Mesenchymal stem cell (in vitro differentiated cells and primary cell): Measurements from ENCODE around the gene TMEM138.
A peak's percentile ranks its signal among the peaks of the same experiment; 100 is the strongest.

Experiments
- DNase-seq: peaks from one replicate; pipeline ENCODE4 v3.0.0-alpha.2; 2013
- H2AFZ ChIP-seq: one replicate; pipeline ENCODE4 v1.6.1; 2013; ENCODE audit warnings: low read depth, mild to moderate bottlenecking, control low read depth, inconsistent platforms, low read length, moderate library complexity
- H2AK5ac ChIP-seq: 2 replicates; pipeline ENCODE4 v1.6.1; 2013; ENCODE audit warnings: low read length, moderate library complexity, mild to moderate bottlenecking, inconsistent platforms; ENCODE audit not compliant: severe bottlenecking
- H2BK120ac ChIP-seq: one replicate; pipeline ENCODE4 v1.6.1; 2013; ENCODE audit warnings: low read depth, mild to moderate bottlenecking, inconsistent platforms, low read length, moderate library complexity
- H2BK12ac ChIP-seq, 2 experiments: one replicate each; pipeline ENCODE4 v1.6.1; 2013; ENCODE audit warnings: inconsistent platforms in 2 of 2, low read length in 2 of 2, mild to moderate bottlenecking in 2 of 2, moderate library complexity in 2 of 2, control low read depth in 1 of 2
- H2BK15ac ChIP-seq: one replicate; pipeline ENCODE4 v1.6.1; 2013; ENCODE audit warnings: mild to moderate bottlenecking, low read depth, inconsistent platforms; ENCODE audit not compliant: poor library complexity, severe bottlenecking
- H2BK5ac ChIP-seq: 2 replicates; pipeline ENCODE4 v1.6.1; 2013; ENCODE audit warnings: low read depth, mild to moderate bottlenecking, low read length, control low read depth, inconsistent platforms; ENCODE audit not compliant: poor library complexity, severe bottlenecking
- H3K14ac ChIP-seq, 2 experiments: one replicate each; pipeline ENCODE4 v1.6.1; 2013; ENCODE audit warnings: inconsistent platforms in 2 of 2, low read length in 2 of 2, control low read depth in 1 of 2, mild to moderate bottlenecking in 1 of 2, moderate library complexity in 1 of 2
- H3K18ac ChIP-seq, 2 experiments: one replicate each; pipeline ENCODE4 v1.6.1; 2013; ENCODE audit warnings: inconsistent platforms in 2 of 2, low read length in 2 of 2, control low read depth in 1 of 2, low read depth in 1 of 2, mild to moderate bottlenecking in 1 of 2
- H3K23ac ChIP-seq, 2 experiments: one replicate each; pipeline ENCODE4 v1.6.1; 2013; ENCODE audit warnings: inconsistent platforms in 2 of 2, low read length in 2 of 2, mild to moderate bottlenecking in 2 of 2, moderate library complexity in 2 of 2, control low read depth in 1 of 2
- H3K27ac ChIP-seq: 2 replicates; pipeline ENCODE4 v1.5.1; 2013; ENCODE audit warnings: mild to moderate bottlenecking, moderate library complexity, low read length, control low read depth, inconsistent platforms; ENCODE audit not compliant: poor library complexity, severe bottlenecking
- H3K27me3 ChIP-seq, 2 experiments: 2 replicates each; pipeline versions ENCODE4 v1.6.1 to v1.7.0; 2013; ENCODE audit warnings: low read length in 2 of 2, mild to moderate bottlenecking in 2 of 2, moderate library complexity in 2 of 2, control low read depth in 1 of 2, inconsistent platforms in 1 of 2; ENCODE audit not compliant: control insufficient read depth in 1 of 2, insufficient read depth in 1 of 2
- H3K36me3 ChIP-seq, 2 experiments: 2 replicates each; pipeline versions ENCODE4 v1.6.1 to v1.7.0; 2013; ENCODE audit warnings: low read length in 2 of 2, control low read depth in 1 of 2, inconsistent platforms in 1 of 2, low read depth in 1 of 2, mild to moderate bottlenecking in 1 of 2; ENCODE audit not compliant: insufficient read depth in 2 of 2, control insufficient read depth in 1 of 2
- H3K4ac ChIP-seq, 2 experiments: one replicate each; pipeline ENCODE4 v1.6.1; 2013; ENCODE audit warnings: inconsistent platforms in 2 of 2, low read length in 2 of 2, mild to moderate bottlenecking in 2 of 2, moderate library complexity in 2 of 2, control low read depth in 1 of 2, low read depth in 1 of 2
- H3K4me1 ChIP-seq: 2 replicates; pipeline ENCODE4 v1.6.1; 2013; ENCODE audit warnings: low read depth, low read length, control low read depth; ENCODE audit not compliant: control insufficient read depth, insufficient read depth
- H3K4me2 ChIP-seq: 2 replicates; pipeline ENCODE4 v1.6.1; 2013; ENCODE audit warnings: low read length, mild to moderate bottlenecking, inconsistent platforms; ENCODE audit not compliant: poor library complexity, severe bottlenecking
- H3K4me3 ChIP-seq, 2 experiments: 2 replicates each; pipeline versions ENCODE4 v1.5.1 to v1.7.0; 2013; ENCODE audit warnings: low read length in 2 of 2, mild to moderate bottlenecking in 2 of 2, control low read depth in 1 of 2, low read depth in 1 of 2; ENCODE audit not compliant: insufficient read depth in 1 of 2
- H3K79me1 ChIP-seq: replicated peaks from 2 replicates; pipeline ENCODE4 v1.6.1; 2013; ENCODE audit warnings: mild to moderate bottlenecking, control low read depth, low read length, inconsistent platforms; ENCODE audit not compliant: poor library complexity, severe bottlenecking
- H3K9ac ChIP-seq: 2 replicates; pipeline ENCODE4 v1.7.0; 2013; ENCODE audit warnings: mild to moderate bottlenecking, low read length, moderate library complexity
- H3K9me3 ChIP-seq: 2 replicates; pipeline ENCODE4 v1.7.0; 2013; ENCODE audit warnings: mild to moderate bottlenecking, low read length; ENCODE audit not compliant: control insufficient read depth
- H4K8ac ChIP-seq: one replicate; pipeline ENCODE4 v1.6.1; 2013; ENCODE audit warnings: inconsistent platforms, mild to moderate bottlenecking, low read length, moderate library complexity
- H4K91ac ChIP-seq: one replicate; pipeline ENCODE4 v1.6.1; 2013; ENCODE audit warnings: mild to moderate bottlenecking, low read length, inconsistent platforms
- WGBS: methylation state at CpG from one replicate; pipeline ENCODE4 v1.1.7; 2013; ENCODE audit warnings: mixed read lengths; 5-methylcytosine and 5-hydroxymethylcytosine counted together

Gene TMEM138

GRCh38 chr11:61416941-61417340 lies 54.8 kb downstream of the TMEM138 start:
- WGBS: 100% methylated on average over 3 of the region's 3 CpGs
- H2BK15ac ChIP-seq: no peak overlapping the region
- H3K9ac ChIP-seq: peak overlapping the region; percentile 71
- no peak overlapping the region for H4K91ac ChIP-seq
- no peaks in the 10 kb centered on the region for H3K9me3 ChIP-seq
- H3K4me2 ChIP-seq: no peak overlapping the region
- H3K4me3 ChIP-seq: no peak overlapping the region
- H2BK12ac ChIP-seq: no peak overlapping the region
- H3K79me1 ChIP-seq: peaks cover 36% of the 10 kb centered on the region
- H3K27ac ChIP-seq: no peak overlapping the region
- H3K4ac ChIP-seq: no peak overlapping the region
- peaks cover 42 to 97% of the 10 kb centered on the region in 2 experiments for H3K36me3 ChIP-seq
- H3K14ac ChIP-seq: no peak overlapping the region
- no peaks in the 10 kb centered on the region for H3K27me3 ChIP-seq
- no peak overlapping the region for H2BK5ac ChIP-seq
- no peak overlapping the region for H2AFZ ChIP-seq
- H2BK120ac ChIP-seq: no peak overlapping the region
- H3K18ac ChIP-seq: no peak overlapping the region
- H2AK5ac ChIP-seq: no peak overlapping the region
- H3K4me1 ChIP-seq: peaks cover 3% of the 10 kb centered on the region
- H3K23ac ChIP-seq: no peak overlapping the region
- no peak for DNase-seq
- H4K8ac ChIP-seq: no peak overlapping the region

GRCh38 chr11:61417670-61418069 lies 55.5 kb downstream of the TMEM138 start:
- Histone ChIP-seq H4K91ac (no peak overlapping the region), H2BK5ac (no peak overlapping the region), H4K8ac (no peak overlapping the region), H2AK5ac (no peak overlapping the region), H3K9ac (peak overlapping the region; percentile 71), H2BK12ac (no peak overlapping the region), H2AFZ (no peak overlapping the region), H3K27me3 (no peaks in the 10 kb centered on the region), H3K9me3 (no peaks in the 10 kb centered on the region), H3K27ac (no peak overlapping the region), H2BK15ac (no peak overlapping the region), H3K4me2 (no peak overlapping the region), H3K4me3 (no peak overlapping the region), H3K14ac (no peak overlapping the region), H3K4me1 (peaks cover 3% of the 10 kb centered on the region), H2BK120ac (no peak overlapping the region), H3K4ac (no peak overlapping the region), H3K79me1 (peaks cover 36% of the 10 kb centered on the region), H3K23ac (no peak overlapping the region), H3K36me3 (peaks cover 40 to 99% of the 10 kb centered on the region in 2 experiments), H3K18ac (no peak overlapping the region)
- WGBS: 100% methylated on average over 1 of the region's 2 CpGs
- peak; percentile 82 for DNase-seq

- peaks cover 3% of the 10 kb centered on the region for H3K4me1 ChIP-seq
- H4K91ac ChIP-seq: no peak overlapping the region
- peak; percentile 19 for DNase-seq
- no peak overlapping the region for H2AFZ ChIP-seq
- no peak overlapping the region for H2BK5ac ChIP-seq
- peaks cover 42 to 97% of the 10 kb centered on the region in 2 experiments for H3K36me3 ChIP-seq
- H3K4ac ChIP-seq: no peak overlapping the region
- H3K18ac ChIP-seq: no peak overlapping the region
- no peak overlapping the region for H3K27ac ChIP-seq
- no peak overlapping the region for H3K14ac ChIP-seq
- H4K8ac ChIP-seq: no peak overlapping the region
- H3K79me1 ChIP-seq: peaks cover 36% of the 10 kb centered on the region
- H3K9ac ChIP-seq: peak overlapping the region; percentile 71
- no peak overlapping the region for H2BK12ac ChIP-seq
- H3K23ac ChIP-seq: no peak overlapping the region
- no peak overlapping the region for H3K4me3 ChIP-seq
- no peaks in the 10 kb centered on the region for H3K27me3 ChIP-seq
- no peak overlapping the region for H3K4me2 ChIP-seq
- H2BK15ac ChIP-seq: no peak overlapping the region
- H3K9me3 ChIP-seq: no peaks in the 10 kb centered on the region
- H2AK5ac ChIP-seq: no peak overlapping the region
- no peak overlapping the region for H2BK120ac ChIP-seq
Observed at GRCh38 chr11:61418136-61418535, 56.0 kb downstream of the TMEM138 start.
